GM03348 (cell line): Measurements from ENCODE around the gene SRSF1.
A peak's percentile ranks its signal among the peaks of the same experiment; 100 is the strongest.
"Not testable (repeated sequence)": the region's sequence is repeated elsewhere in the genome, so short reads cannot be mapped to it uniquely, and the experiment has no call there.

ENCODE experiments used
- DNase-seq: peaks from one replicate; pipeline ENCODE4 v3.0.0; 2012; ENCODE audit warnings: low spot score

Gene SRSF1

GRCh38 chr17:58006924-58007780 is at the start of gene SRSF1:
Gene SRSF1, minus strand, starts transcription at chr17:58007246. Its CDS starts 109 bp downstream, at chr17:58007137.
- peak; percentile 99 for DNase-seq

GRCh38 chr17:58056476-58056875 is 49.4 kb upstream of the SRSF1 start:
- DNase-seq, result no peak

GRCh38 chr17:58054641-58055040 is 47.6 kb upstream of the SRSF1 start:
- DNase-seq, result no peak

- no peak for DNase-seq
Observed at GRCh38 chr17:58052945-58053715, 46.1 kb upstream of the SRSF1 start.

GRCh38 chr17:58052407-58052806 is 45.4 kb upstream of the SRSF1 start:
- DNase-seq, result no peak

- DNase-seq, result no peak
Observed at GRCh38 chr17:58051468-58051867, 44.4 kb upstream of the SRSF1 start.

GRCh38 chr17:58050966-58051365 is 43.9 kb upstream of the SRSF1 start:
- DNase-seq, result no peak

- no peak for DNase-seq
Observed at GRCh38 chr17:58049533-58049932, 42.5 kb upstream of the SRSF1 start.

GRCh38 chr17:58047376-58048150 is 40.5 kb upstream of the SRSF1 start:
- peak; percentile 38 for DNase-seq

- DNase-seq, result peak; percentile 49
Observed at GRCh38 chr17:58046239-58047094, 39.4 kb upstream of the SRSF1 start.

- DNase-seq, result not testable (repeated sequence)
Observed at GRCh38 chr17:58044256-58044655, 37.2 kb upstream of the SRSF1 start.

- DNase-seq, result no peak
Observed at GRCh38 chr17:58043221-58044181, 36.5 kb upstream of the SRSF1 start.

GRCh38 chr17:58041161-58041560 is 34.1 kb upstream of the SRSF1 start:
- no peak for DNase-seq

GRCh38 chr17:58040386-58040785 is 33.3 kb upstream of the SRSF1 start:
- no peak for DNase-seq

GRCh38 chr17:58039975-58040374 is 32.9 kb upstream of the SRSF1 start:
- no peak for DNase-seq

GRCh38 chr17:58032691-58033415 is 25.8 kb upstream of the SRSF1 start:
- DNase-seq, result no peak

GRCh38 chr17:58028578-58028977 is 21.5 kb upstream of the SRSF1 start:
- DNase-seq, result no peak

GRCh38 chr17:58020401-58020800 is 13.4 kb upstream of the SRSF1 start:
- no peak for DNase-seq

GRCh38 chr17:58019521-58019920 is 12.5 kb upstream of the SRSF1 start:
- DNase-seq, result no peak

- no peak for DNase-seq
Observed at GRCh38 chr17:58019039-58019438, 12.0 kb upstream of the SRSF1 start.
